ENCODE data around the gene CPAMD8.

DNA sequence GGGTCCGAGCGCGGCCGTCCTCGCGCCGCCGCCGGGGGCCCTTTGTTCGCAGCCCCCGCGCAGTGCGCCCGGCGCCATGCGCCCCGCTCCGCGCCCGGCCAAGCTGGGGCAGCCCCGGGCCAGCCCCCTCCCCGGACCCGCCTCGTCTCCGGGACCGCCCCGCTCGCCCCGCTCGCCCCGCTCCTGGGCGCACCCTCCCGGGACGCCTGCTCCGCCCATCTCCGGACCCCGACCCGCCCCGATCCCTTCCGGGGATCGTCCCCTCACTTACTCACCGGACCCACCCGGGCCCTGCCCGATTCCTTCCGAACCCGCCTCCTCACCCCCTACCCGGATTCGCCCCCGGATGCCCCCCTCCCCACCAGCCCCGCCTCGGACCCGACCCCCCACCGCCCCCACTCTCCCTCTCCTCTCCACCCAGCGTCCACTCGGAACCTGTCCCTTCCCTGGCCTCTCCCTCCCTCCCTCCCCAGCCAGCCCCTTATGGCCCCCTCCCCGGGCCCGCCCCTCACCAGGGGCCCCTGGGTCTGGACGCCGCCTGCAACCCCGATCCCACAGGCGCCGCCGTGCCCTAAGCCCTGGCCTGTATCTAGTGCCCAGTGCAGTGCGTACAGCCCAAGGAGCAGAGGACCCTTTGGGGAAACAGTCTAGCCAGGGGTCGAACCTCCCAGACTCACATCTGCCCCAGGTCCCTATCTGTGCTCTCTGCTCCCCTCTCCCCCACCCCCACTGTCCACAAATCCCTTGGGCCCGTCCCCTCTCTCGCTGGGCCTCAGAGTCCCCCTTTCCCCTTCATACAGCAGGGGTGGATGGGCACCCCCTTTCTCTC lies at the start of gene CPAMD8:
- TF ChIP-seq, protein P1, sequence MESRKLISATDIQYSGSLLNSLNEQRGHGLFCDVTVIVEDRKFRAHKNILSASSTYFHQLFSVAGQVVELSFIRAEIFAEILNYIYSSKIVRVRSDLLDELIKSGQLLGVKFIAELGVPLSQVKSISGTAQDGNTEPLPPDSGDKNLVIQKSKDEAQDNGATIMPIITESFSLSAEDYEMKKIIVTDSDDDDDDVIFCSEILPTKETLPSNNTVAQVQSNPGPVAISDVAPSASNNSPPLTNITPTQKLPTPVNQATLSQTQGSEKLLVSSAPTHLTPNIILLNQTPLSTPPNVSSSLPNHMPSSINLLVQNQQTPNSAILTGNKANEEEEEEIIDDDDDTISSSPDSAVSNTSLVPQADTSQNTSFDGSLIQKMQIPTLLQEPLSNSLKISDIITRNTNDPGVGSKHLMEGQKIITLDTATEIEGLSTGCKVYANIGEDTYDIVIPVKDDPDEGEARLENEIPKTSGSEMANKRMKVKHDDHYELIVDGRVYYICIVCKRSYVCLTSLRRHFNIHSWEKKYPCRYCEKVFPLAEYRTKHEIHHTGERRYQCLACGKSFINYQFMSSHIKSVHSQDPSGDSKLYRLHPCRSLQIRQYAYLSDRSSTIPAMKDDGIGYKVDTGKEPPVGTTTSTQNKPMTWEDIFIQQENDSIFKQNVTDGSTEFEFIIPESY (CRISPR knock-in tag; IDR thresholded peaks at IDR 0.05) = no peak
- TF ChIP-seq POLR2A (conservative IDR thresholded peaks at IDR 0.05) (no peak), STAT5B (CRISPR knock-in tag; IDR thresholded peaks at IDR 0.05) (no peak), EGR1 (conservative IDR thresholded peaks at IDR 0.05) (no peak), SRSF1 (IDR thresholded peaks at IDR 0.05; ENCODE audit: low read depth, low read length) (no peak), HOXB6 (CRISPR knock-in tag; IDR thresholded peaks at IDR 0.05; ENCODE audit: borderline replicate concordance) (no peak), HDAC2 (IDR thresholded peaks at IDR 0.05) (no peak), GATA2 (CRISPR knock-in tag; IDR thresholded peaks at IDR 0.05) (no peak)
- TF ChIP-seq, protein P2, sequence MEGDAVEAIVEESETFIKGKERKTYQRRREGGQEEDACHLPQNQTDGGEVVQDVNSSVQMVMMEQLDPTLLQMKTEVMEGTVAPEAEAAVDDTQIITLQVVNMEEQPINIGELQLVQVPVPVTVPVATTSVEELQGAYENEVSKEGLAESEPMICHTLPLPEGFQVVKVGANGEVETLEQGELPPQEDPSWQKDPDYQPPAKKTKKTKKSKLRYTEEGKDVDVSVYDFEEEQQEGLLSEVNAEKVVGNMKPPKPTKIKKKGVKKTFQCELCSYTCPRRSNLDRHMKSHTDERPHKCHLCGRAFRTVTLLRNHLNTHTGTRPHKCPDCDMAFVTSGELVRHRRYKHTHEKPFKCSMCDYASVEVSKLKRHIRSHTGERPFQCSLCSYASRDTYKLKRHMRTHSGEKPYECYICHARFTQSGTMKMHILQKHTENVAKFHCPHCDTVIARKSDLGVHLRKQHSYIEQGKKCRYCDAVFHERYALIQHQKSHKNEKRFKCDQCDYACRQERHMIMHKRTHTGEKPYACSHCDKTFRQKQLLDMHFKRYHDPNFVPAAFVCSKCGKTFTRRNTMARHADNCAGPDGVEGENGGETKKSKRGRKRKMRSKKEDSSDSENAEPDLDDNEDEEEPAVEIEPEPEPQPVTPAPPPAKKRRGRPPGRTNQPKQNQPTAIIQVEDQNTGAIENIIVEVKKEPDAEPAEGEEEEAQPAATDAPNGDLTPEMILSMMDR (IDR thresholded peaks at IDR 0.05 in 2 of 3, conservative IDR thresholded peaks at IDR 0.05 in 1 of 3; ENCODE audit: insufficient read depth in 2 of 3, low read depth in 1 of 3, low read length in 3 of 3) = no peak
- TF ChIP-seq, protein P3, sequence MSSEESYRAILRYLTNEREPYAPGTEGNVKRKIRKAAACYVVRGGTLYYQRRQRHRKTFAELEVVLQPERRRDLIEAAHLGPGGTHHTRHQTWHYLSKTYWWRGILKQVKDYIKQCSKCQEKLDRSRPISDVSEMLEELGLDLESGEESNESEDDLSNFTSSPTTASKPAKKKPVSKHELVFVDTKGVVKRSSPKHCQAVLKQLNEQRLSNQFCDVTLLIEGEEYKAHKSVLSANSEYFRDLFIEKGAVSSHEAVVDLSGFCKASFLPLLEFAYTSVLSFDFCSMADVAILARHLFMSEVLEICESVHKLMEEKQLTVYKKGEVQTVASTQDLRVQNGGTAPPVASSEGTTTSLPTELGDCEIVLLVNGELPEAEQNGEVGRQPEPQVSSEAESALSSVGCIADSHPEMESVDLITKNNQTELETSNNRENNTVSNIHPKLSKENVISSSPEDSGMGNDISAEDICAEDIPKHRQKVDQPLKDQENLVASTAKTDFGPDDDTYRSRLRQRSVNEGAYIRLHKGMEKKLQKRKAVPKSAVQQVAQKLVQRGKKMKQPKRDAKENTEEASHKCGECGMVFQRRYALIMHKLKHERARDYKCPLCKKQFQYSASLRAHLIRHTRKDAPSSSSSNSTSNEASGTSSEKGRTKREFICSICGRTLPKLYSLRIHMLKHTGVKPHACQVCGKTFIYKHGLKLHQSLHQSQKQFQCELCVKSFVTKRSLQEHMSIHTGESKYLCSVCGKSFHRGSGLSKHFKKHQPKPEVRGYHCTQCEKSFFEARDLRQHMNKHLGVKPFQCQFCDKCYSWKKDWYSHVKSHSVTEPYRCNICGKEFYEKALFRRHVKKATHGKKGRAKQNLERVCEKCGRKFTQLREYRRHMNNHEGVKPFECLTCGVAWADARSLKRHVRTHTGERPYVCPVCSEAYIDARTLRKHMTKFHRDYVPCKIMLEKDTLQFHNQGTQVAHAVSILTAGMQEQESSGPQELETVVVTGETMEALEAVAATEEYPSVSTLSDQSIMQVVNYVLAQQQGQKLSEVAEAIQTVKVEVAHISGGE (CRISPR knock-in tag; IDR thresholded peaks at IDR 0.05) = no peak
